Measurements from ENCODE around the gene PRDM7. TPM values are rescaled to one million over a fixed set of nuclear protein-coding genes. Genes with fewer than 3 reads are reported as not detected.

The PRDM7 gene
- total and polyA plus RNA-seq, 2 of the 8 experiments (the other 6 are each of a cell fraction or from before 2014, with no cell fraction given), result 0.02 TPM; not detected in 1

- Histone ChIP-seq H3K9ac (replicated peaks in 1 of 4; ENCODE audit: extremely low read depth in 1 of 4, low read depth in 3 of 4, low read length in 3 of 4) (no peak overlapping the region), H3K36me3 (ENCODE audit: control insufficient read depth in 2 of 4, insufficient read depth in 4 of 4, low read length in 3 of 4) (no peaks in the 10 kb centered on the region), H3K79me1 (ENCODE audit: low read depth, low read length) (no peaks in the 10 kb centered on the region), H3K23me2 (ENCODE audit: low read depth, low read length) (no peaks in the 10 kb centered on the region), H2BK20ac (ENCODE audit: low read length) (no peak overlapping the region), H3K27ac (ENCODE audit: low read depth, low read length) (no peak overlapping the region), H2BK15ac (ENCODE audit: low read length) (no peak overlapping the region), H3K23ac (ENCODE audit: insufficient read length) (no peak overlapping the region), H3K4me2 (ENCODE audit: insufficient read depth in 1 of 2, low read depth in 2 of 2, low read length in 2 of 2) (no peak overlapping the region), H3K4ac (replicated peaks; ENCODE audit: insufficient read length, low read depth, low read length) (no peak overlapping the region), H4K8ac (ENCODE audit: extremely low read depth, insufficient read depth, low read length) (no peak overlapping the region), H4K5ac (ENCODE audit: insufficient read length, low read depth, low read length) (no peak overlapping the region), H3K9me3 (ENCODE audit: insufficient read depth in 2 of 2, low read depth in 1 of 2, low read length in 1 of 2) (peaks cover 29 to 42% of the 10 kb centered on the region in 2 experiments), H4K91ac (replicated peaks; ENCODE audit: insufficient read length, low read length) (no peak overlapping the region), H3K4me3 (ENCODE audit: extremely low read depth in 1 of 4, insufficient read depth in 2 of 4, low read depth in 3 of 4, low read length in 4 of 4) (no peak overlapping the region), H3K56ac (replicated peaks; ENCODE audit: insufficient read length, low read depth, low read length) (no peak overlapping the region), H2BK5ac (ENCODE audit: low read depth, low read length) (no peak overlapping the region), H3K79me2 (ENCODE audit: control insufficient read depth in 1 of 2, insufficient read depth in 2 of 2, low read length in 2 of 2) (no peaks in the 10 kb centered on the region), H3K27me3 (replicated peaks in 1 of 4; ENCODE audit: control insufficient read depth in 3 of 4, extremely low read depth in 1 of 4, insufficient read depth in 3 of 4, low read length in 3 of 4) (no peaks in the 10 kb centered on the region), H3K14ac (ENCODE audit: insufficient read length) (no peak overlapping the region), H3K18ac (ENCODE audit: extremely low read depth, low read length) (no peak overlapping the region), H2BK12ac (ENCODE audit: low read depth, low read length) (no peak overlapping the region), H4K20me1 (replicated peaks in 1 of 2; ENCODE audit: control insufficient read depth in 1 of 2, insufficient read depth in 2 of 2, low read length in 2 of 2) (no peaks in the 10 kb centered on the region), H2BK120ac (replicated peaks; ENCODE audit: low read depth, low read length) (no peak overlapping the region), H3K4me1 (replicated peaks in 1 of 4; ENCODE audit: control insufficient read depth in 3 of 4, insufficient read depth in 4 of 4, low read length in 3 of 4) (no peaks in the 10 kb centered on the region), H2AK5ac (ENCODE audit: low read depth, low read length) (no peak overlapping the region), H2AFZ (ENCODE audit: low read length) (no peak overlapping the region)
- DNase-seq (ENCODE audit: low read depth in 1 of 2, low spot score in 2 of 2) (no peak), FAIRE-seq (no peak)
- TF ChIP-seq TEAD4 (IDR thresholded peaks at IDR 0.05; ENCODE audit: low read depth, low read length) (no peak), BRCA1 (IDR thresholded peaks at IDR 0.05; ENCODE audit: low read depth, low read length) (no peak), USF2 (IDR thresholded peaks at IDR 0.05; ENCODE audit: low read length) (no peak), SP2 (IDR thresholded peaks at IDR 0.05; ENCODE audit: low read length) (no peak), CHD1 (IDR thresholded peaks at IDR 0.05; ENCODE audit: low read depth, low read length) (no peak), ZNF274 (IDR thresholded peaks at IDR 0.05; ENCODE audit: borderline replicate concordance, extremely low read depth, low read length) (no peak), SRF (IDR thresholded peaks at IDR 0.05; ENCODE audit: low read depth, low read length) (no peak), TBP (IDR thresholded peaks at IDR 0.05; ENCODE audit: low read depth, low read length) (no peak), SP4 (IDR thresholded peaks at IDR 0.05; ENCODE audit: low read length) (no peak)
- ChIA-PET POLR2A (ENCODE audit: partially characterized antibody) (no interaction called here), CTCF (ENCODE audit: partially characterized antibody) (no interaction called here)
- 82% methylated on average over 4 of the region's 4 CpGs; no CpG with 5 or more reads in 1 of the 2 experiments for WGBS, 2 experiments (ENCODE audit: extremely low coverage in 1 of 2, insufficient coverage in 1 of 2, insufficient read length in 1 of 2, insufficient replicate concordance in 2 of 2, low coverage in 1 of 2, low lambda C conversion rate in 2 of 2, missing lambda C conversion rate in 1 of 2)
These were observed 21.8 kb downstream of the PRDM7 start for GRCh38 chr16:90055371-90055770.

Data from H1 (cell line).